Uterus (tissue), 4 donors: ENCODE results near the gene CAMSAP2. TPM values are rescaled to one million over a fixed set of nuclear protein-coding genes. Genes with fewer than 3 reads are reported as not detected.

Source experiments
- DNase-seq, 2 donors: peaks; one replicate each; pipeline ENCODE4 v3.0.0-alpha.2; 2019 to 2020
- H3K27ac ChIP-seq, 2 donors: fragments of 200-600 bp; sonication (generic); 1 replicate in 1 of 2; 2 replicates in 1 of 2; pipeline ENCODE4 v1.5.1; 2016 to 2018
- H3K27me3 ChIP-seq, 2 donors: fragments of 200-600 bp; sonication (generic); one replicate each; pipeline ENCODE4 v1.5.1; 2018 to 2019; ENCODE audit warnings: control low read depth in 1 of 2
- H3K36me3 ChIP-seq, 2 donors: fragments of 200-600 bp; sonication (generic); one replicate each; pipeline ENCODE4 v1.5.1; 2019; ENCODE audit warnings: control low read depth in 1 of 2
- H3K4me1 ChIP-seq, 2 donors: fragments of 200-600 bp; sonication (generic); one replicate each; pipeline ENCODE4 v1.5.1; 2018 to 2019; ENCODE audit warnings: control low read depth in 1 of 2
- H3K4me3 ChIP-seq, 2 donors: fragments of 200-600 bp; sonication (generic); 1 replicate in 1 of 2; 2 replicates in 1 of 2; pipeline ENCODE4 v1.5.1; 2018 to 2019; ENCODE audit warnings: mild to moderate bottlenecking in 1 of 2
- H3K9me3 ChIP-seq, 2 donors: fragments of 200-600 bp; sonication (generic); one replicate each; pipeline ENCODE4 v1.5.1; 2019; ENCODE audit warnings: control low read depth in 1 of 2
- CTCF ChIP-seq, 4 experiments: fragments of 200-600 bp in 2 of 4; fragments of 450-650 bp in 2 of 4; sonication (generic) in 2 of 4; IDR thresholded peaks; one replicate each; pipeline ENCODE4 v1.5.1; 2016 to 2019; ENCODE audit warnings: antibody characterized with exemption in 4 of 4, mild to moderate bottlenecking in 2 of 4, moderate library complexity in 1 of 4
- POLR2A ChIP-seq, 2 donors: fragments of 450-650 bp; IDR thresholded peaks; one replicate each; pipeline ENCODE4 v1.6.1; 2016; ENCODE audit warnings: antibody characterized with exemption in 2 of 2, mild to moderate bottlenecking in 1 of 2, moderate library complexity in 1 of 2
- intact Hi-C: fragments of 100-400 bp; cut with DNase I; formaldehyde crosslinking; loops from one replicate; pipeline ENCODE4 v1.15.1; 2023; ENCODE audit warnings: low total_unique reads
- total RNA-seq, 4 donors: library from RNA; depleted of rRNA in 3 of 4; stranded (reverse); fragments of >200 nt in 3 of 4; gene quantifications; one replicate each; pipeline versions ENCODE4 v1.1.0 to v1.2.4, GENCODE V29; 2014 to 2023
- donor health status: DM: yes; HTN: yes; CAD: no.

Gene CAMSAP2
- total RNA-seq, 4 donors from 2014 or later = 31.0 to 64.8 (median 47.7) TPM

- H3K4me3 ChIP-seq = no peak overlapping the region
- H3K9me3 ChIP-seq = no peaks in the 10 kb centered on the region
- no peak for DNase-seq
- H3K36me3 ChIP-seq = no peaks in the 10 kb centered on the region
- no peak overlapping the region for H3K27ac ChIP-seq
- intact Hi-C loops = no loop called here
- TF ChIP-seq POLR2A (IDR thresholded peaks at IDR 0.05) = no peak
- no peaks in the 10 kb centered on the region for H3K4me1 ChIP-seq
- H3K27me3 ChIP-seq = no peaks in the 10 kb centered on the region
These were observed 11.4 kb upstream of the CAMSAP2 start for GRCh38 chr1:200727257-200727656.

GRCh38 chr1:200729863-200730262 is 8.8 kb upstream of the CAMSAP2 start:
- Histone ChIP-seq H3K36me3 (no peaks in the 10 kb centered on the region), H3K27me3 (no peaks in the 10 kb centered on the region), H3K4me3 (no peak overlapping the region), H3K27ac (peak overlapping the region; percentile 27 to 28), H3K4me1 (no peaks in the 10 kb centered on the region), H3K9me3 (no peaks in the 10 kb centered on the region)
- TF ChIP-seq CTCF (IDR thresholded peaks at IDR 0.05) = no peak
- no peak for DNase-seq
- intact Hi-C loops = no loop called here

- Histone ChIP-seq H3K9me3 (no peaks in the 10 kb centered on the region), H3K27ac (no peak overlapping the region), H3K36me3 (no peaks in the 10 kb centered on the region), H3K4me3 (no peak overlapping the region), H3K27me3 (no peaks in the 10 kb centered on the region), H3K4me1 (no peaks in the 10 kb centered on the region)
- TF ChIP-seq POLR2A (IDR thresholded peaks at IDR 0.05) (no peak), CTCF (IDR thresholded peaks at IDR 0.05) (no peak)
- intact Hi-C loops = no loop called here
- DNase-seq = no peak
These were observed 6.9 kb upstream of the CAMSAP2 start for GRCh38 chr1:200731654-200732332.

- TF ChIP-seq POLR2A (IDR thresholded peaks at IDR 0.05) = no peak
- no peak for TF ChIP-seq CTCF (IDR thresholded peaks at IDR 0.05)
- no peaks in the 10 kb centered on the region for H3K4me1 ChIP-seq
- no peaks in the 10 kb centered on the region for H3K9me3 ChIP-seq
- H3K4me3 ChIP-seq = no peak overlapping the region
- no peaks in the 10 kb centered on the region for H3K27me3 ChIP-seq
- no peak overlapping the region for H3K27ac ChIP-seq
- no peak for DNase-seq
- intact Hi-C loops = no loop called here
- no peaks in the 10 kb centered on the region for H3K36me3 ChIP-seq
These were observed 6.3 kb upstream of the CAMSAP2 start for GRCh38 chr1:200732438-200732837.

- H3K9me3 ChIP-seq = no peaks in the 10 kb centered on the region
- no peaks in the 10 kb centered on the region for H3K27me3 ChIP-seq
- H3K4me1 ChIP-seq = no peaks in the 10 kb centered on the region
- intact Hi-C loops = no loop called here
- H3K27ac ChIP-seq = no peak overlapping the region
- no peak for TF ChIP-seq POLR2A (IDR thresholded peaks at IDR 0.05)
- TF ChIP-seq CTCF (IDR thresholded peaks at IDR 0.05) = no peak
- DNase-seq = no peak
- no peaks in the 10 kb centered on the region for H3K36me3 ChIP-seq
- no peak overlapping the region for H3K4me3 ChIP-seq
These were observed 4.8 kb upstream of the CAMSAP2 start for GRCh38 chr1:200733907-200734306.
